Measurements from ENCODE around the gene SMYD3.
A peak's percentile ranks its signal among the peaks of the same experiment; 100 is the strongest.

Gene SMYD3

GRCh38 chr1:246302251-246302625 is 204.8 kb downstream of the SMYD3 start:
- Mint-ChIP-seq H3K27me3 (no peaks in the 10 kb centered on the region), H3K9me3 (no peaks in the 10 kb centered on the region), H3K4me1 (ENCODE audit: low read depth) (peaks cover under 1% of the 10 kb centered on the region), H3K36me3 (ENCODE audit: low read depth) (no peaks in the 10 kb centered on the region), H3K4me3 (no peak overlapping the region), H3K27ac (no peak overlapping the region)
- intact Hi-C loops (cut with micrococcal nuclease) = no loop called here

GRCh38 chr1:246301553-246302250 is 205.4 kb downstream of the SMYD3 start:
- H3K27ac Mint-ChIP-seq = no peak overlapping the region
- intact Hi-C loops (cut with micrococcal nuclease) = no loop called here
- no peaks in the 10 kb centered on the region for H3K27me3 Mint-ChIP-seq
- H3K36me3 Mint-ChIP-seq (ENCODE audit: low read depth) = no peaks in the 10 kb centered on the region
- peaks cover 6% of the 10 kb centered on the region for H3K4me1 Mint-ChIP-seq (ENCODE audit: low read depth)
- no peak overlapping the region for H3K4me3 Mint-ChIP-seq
- no peaks in the 10 kb centered on the region for H3K9me3 Mint-ChIP-seq

- Mint-ChIP-seq H3K27me3 (no peaks in the 10 kb centered on the region), H3K27ac (no peak overlapping the region), H3K4me3 (no peak overlapping the region), H3K36me3 (ENCODE audit: low read depth) (no peaks in the 10 kb centered on the region), H3K4me1 (ENCODE audit: low read depth) (peaks cover 14% of the 10 kb centered on the region), H3K9me3 (no peaks in the 10 kb centered on the region)
- intact Hi-C loops (cut with micrococcal nuclease) = no loop called here
Measured at GRCh38 chr1:246300626-246301549, 206.2 kb downstream of the SMYD3 start.

- no peaks in the 10 kb centered on the region for H3K36me3 Mint-ChIP-seq (ENCODE audit: low read depth)
- H3K4me3 Mint-ChIP-seq = no peak overlapping the region
- H3K4me1 Mint-ChIP-seq (ENCODE audit: low read depth) = peaks cover 24% of the 10 kb centered on the region
- no peaks in the 10 kb centered on the region for H3K27me3 Mint-ChIP-seq
- no peak overlapping the region for H3K27ac Mint-ChIP-seq
- no peaks in the 10 kb centered on the region for H3K9me3 Mint-ChIP-seq
- intact Hi-C loops (cut with micrococcal nuclease) = no loop called here
Measured at GRCh38 chr1:246297279-246298265, 209.5 kb downstream of the SMYD3 start.

GRCh38 chr1:246295968-246296367 is 211.1 kb downstream of the SMYD3 start:
- H3K36me3 Mint-ChIP-seq (ENCODE audit: low read depth) = no peaks in the 10 kb centered on the region
- no peak overlapping the region for H3K4me3 Mint-ChIP-seq
- no peaks in the 10 kb centered on the region for H3K27me3 Mint-ChIP-seq
- H3K9me3 Mint-ChIP-seq = no peaks in the 10 kb centered on the region
- intact Hi-C loops (cut with micrococcal nuclease) = no loop called here
- peak overlapping the region; percentile 30 for H3K27ac Mint-ChIP-seq
- H3K4me1 Mint-ChIP-seq (ENCODE audit: low read depth) = peaks cover 24% of the 10 kb centered on the region

- Mint-ChIP-seq H3K27ac (no peak overlapping the region), H3K4me3 (no peak overlapping the region), H3K4me1 (ENCODE audit: low read depth) (peaks cover 24% of the 10 kb centered on the region), H3K27me3 (no peaks in the 10 kb centered on the region), H3K9me3 (no peaks in the 10 kb centered on the region), H3K36me3 (ENCODE audit: low read depth) (no peaks in the 10 kb centered on the region)
- intact Hi-C loops (cut with micrococcal nuclease) = no loop called here
Measured at GRCh38 chr1:246295340-246295739, 211.7 kb downstream of the SMYD3 start.

GRCh38 chr1:246294263-246294662 is 212.8 kb downstream of the SMYD3 start:
- Mint-ChIP-seq H3K27ac (no peak overlapping the region), H3K4me1 (ENCODE audit: low read depth) (peaks cover 24% of the 10 kb centered on the region), H3K9me3 (no peaks in the 10 kb centered on the region), H3K27me3 (no peaks in the 10 kb centered on the region), H3K4me3 (no peak overlapping the region), H3K36me3 (ENCODE audit: low read depth) (no peaks in the 10 kb centered on the region)
- intact Hi-C loops (cut with micrococcal nuclease) = no loop called here

- Mint-ChIP-seq H3K4me1 (ENCODE audit: low read depth) (peaks cover 24% of the 10 kb centered on the region), H3K27me3 (no peaks in the 10 kb centered on the region), H3K9me3 (no peaks in the 10 kb centered on the region), H3K4me3 (no peak overlapping the region), H3K27ac (no peak overlapping the region), H3K36me3 (ENCODE audit: low read depth) (no peaks in the 10 kb centered on the region)
- intact Hi-C loops (cut with micrococcal nuclease) = no loop called here
Measured at GRCh38 chr1:246293366-246294121, 213.5 kb downstream of the SMYD3 start.

GRCh38 chr1:246292571-246292970 is 214.5 kb downstream of the SMYD3 start:
- no peaks in the 10 kb centered on the region for H3K27me3 Mint-ChIP-seq
- H3K36me3 Mint-ChIP-seq (ENCODE audit: low read depth) = no peaks in the 10 kb centered on the region
- H3K4me1 Mint-ChIP-seq (ENCODE audit: low read depth) = peaks cover 24% of the 10 kb centered on the region

GRCh38 chr1:246291127-246291526 is 216.0 kb downstream of the SMYD3 start:
- no peak overlapping the region for H3K4me3 Mint-ChIP-seq
- H3K27me3 Mint-ChIP-seq = no peaks in the 10 kb centered on the region
- H3K4me1 Mint-ChIP-seq (ENCODE audit: low read depth) = peaks cover 13% of the 10 kb centered on the region
- H3K27ac Mint-ChIP-seq = no peak overlapping the region
- H3K36me3 Mint-ChIP-seq (ENCODE audit: low read depth) = no peaks in the 10 kb centered on the region
- intact Hi-C loops (cut with micrococcal nuclease) = no loop called here
- no peaks in the 10 kb centered on the region for H3K9me3 Mint-ChIP-seq

More at GRCh38 chr1:246292571-246292970, 214.5 kb downstream of the SMYD3 start:
- Mint-ChIP-seq H3K27ac (no peak overlapping the region), H3K4me3 (no peak overlapping the region), H3K9me3 (no peaks in the 10 kb centered on the region)
- intact Hi-C loops (cut with micrococcal nuclease) = no loop called here

- no peaks in the 10 kb centered on the region for H3K36me3 Mint-ChIP-seq (ENCODE audit: low read depth)
- no peaks in the 10 kb centered on the region for H3K27me3 Mint-ChIP-seq
- no peak overlapping the region for H3K4me3 Mint-ChIP-seq
- H3K9me3 Mint-ChIP-seq = no peaks in the 10 kb centered on the region
- intact Hi-C loops (cut with micrococcal nuclease) = loop anchor here (5.0 kb wide), 1 partner anchor 1132 kb away; the partner anchor contains the start of gene KIF26B
- H3K4me1 Mint-ChIP-seq (ENCODE audit: low read depth) = peaks cover 8% of the 10 kb centered on the region
- H3K27ac Mint-ChIP-seq = no peak overlapping the region
Measured at GRCh38 chr1:246283771-246284410, 223.2 kb downstream of the SMYD3 start.

GRCh38 chr1:246281639-246282038 is 225.4 kb downstream of the SMYD3 start:
- no peak overlapping the region for H3K27ac Mint-ChIP-seq
- H3K4me3 Mint-ChIP-seq = no peak overlapping the region
- intact Hi-C loops (cut with micrococcal nuclease) = loop anchor here (5.0 kb wide), 1 partner anchor 1129 kb away; the partner anchor contains the start of gene KIF26B
- H3K4me1 Mint-ChIP-seq (ENCODE audit: low read depth) = peaks cover 8% of the 10 kb centered on the region
- H3K36me3 Mint-ChIP-seq (ENCODE audit: low read depth) = no peaks in the 10 kb centered on the region
- H3K9me3 Mint-ChIP-seq = no peaks in the 10 kb centered on the region
- H3K27me3 Mint-ChIP-seq = no peaks in the 10 kb centered on the region

Measured in dendritic cell treated with granulocyte-macrophage colony-stimulating factor and Interleukin-4, amounts not matched to agents 40 ng/mL and 50 ng/mL, for 4 days (primary cell).